Measurements from ENCODE around the gene MMAA. TPM values are rescaled to one million over a fixed set of nuclear protein-coding genes. Genes with fewer than 3 reads are reported as not detected.
"Not testable (repeated sequence)": the region's sequence is repeated elsewhere in the genome, so short reads cannot be mapped to it uniquely, and the experiment has no call there.

Gene MMAA
- total RNA-seq, 1 donor from 2014 or later, result 5.6 TPM

- TF ChIP-seq CTCF (conservative IDR thresholded peaks at IDR 0.05; ENCODE audit: low read depth, low read length), result no peak
- no peak overlapping the region for H3K4me3 ChIP-seq (ENCODE audit: low read depth, low read length)
- no peak for DNase-seq (ENCODE audit: low read depth)
These were observed 20.1 kb downstream of the MMAA start for GRCh38 chr4:145639186-145639698.

GRCh38 chr4:145640236-145640635, 21.1 kb downstream of the MMAA start:
- not testable (repeated sequence) for DNase-seq (ENCODE audit: low read depth); H3K4me3 ChIP-seq (ENCODE audit: low read depth, low read length)

GRCh38 chr4:145643295-145643694, 24.1 kb downstream of the MMAA start:
- TF ChIP-seq CTCF (conservative IDR thresholded peaks at IDR 0.05; ENCODE audit: low read depth, low read length), result no peak
- no peak for DNase-seq (ENCODE audit: low read depth)
- H3K4me3 ChIP-seq (ENCODE audit: low read depth, low read length), result no peak overlapping the region

DNA sequence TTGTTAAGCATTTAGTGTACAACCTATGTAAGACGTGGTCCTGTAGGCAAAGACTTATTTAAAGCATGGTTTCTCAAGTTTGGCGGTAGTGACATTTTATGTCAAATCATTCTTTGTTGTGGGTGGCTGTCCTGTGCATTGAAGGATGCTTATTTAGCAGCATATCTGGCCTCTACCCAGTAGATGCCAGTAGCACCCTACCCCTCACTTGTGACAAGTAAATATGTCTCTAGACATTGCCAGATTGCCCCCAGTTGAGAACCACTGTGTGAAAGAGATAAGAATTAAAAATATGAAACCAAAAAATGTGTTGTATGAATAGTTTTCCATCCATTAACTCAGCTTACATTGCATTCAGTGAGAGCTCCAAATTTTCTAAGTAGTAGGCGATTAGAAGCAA, 25.5 kb downstream of the MMAA start:
- DNase-seq (ENCODE audit: low read depth), result no peak
- TF ChIP-seq CTCF (conservative IDR thresholded peaks at IDR 0.05; ENCODE audit: low read depth, low read length), result peak; percentile 21
- H3K4me3 ChIP-seq (ENCODE audit: low read depth, low read length), result no peak overlapping the region

- H3K4me3 ChIP-seq (ENCODE audit: low read depth, low read length), result no peak overlapping the region
- DNase-seq (ENCODE audit: low read depth), result no peak
- TF ChIP-seq CTCF (conservative IDR thresholded peaks at IDR 0.05; ENCODE audit: low read depth, low read length), result no peak
These were observed 37.0 kb downstream of the MMAA start for GRCh38 chr4:145656156-145656555.

DNA sequence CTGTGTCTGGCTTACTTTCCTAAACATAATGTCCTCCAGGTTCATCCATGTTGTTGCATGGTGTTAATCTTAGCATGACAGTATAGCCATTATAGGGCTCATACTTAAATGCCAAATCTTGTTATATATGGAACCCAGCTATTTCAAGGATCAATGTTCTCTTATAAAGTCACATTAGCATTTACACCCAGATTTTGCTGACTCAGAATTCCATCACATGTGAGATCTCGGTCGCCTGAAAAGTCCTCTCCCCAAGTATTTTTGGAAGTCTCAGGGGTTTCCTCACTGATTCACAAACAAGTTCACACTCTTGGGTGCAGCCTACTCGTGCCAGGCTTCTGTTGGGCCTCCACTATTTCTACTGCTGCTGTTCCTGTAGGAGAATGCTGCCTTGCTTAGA, 40.9 kb downstream of the MMAA start:
- TF ChIP-seq CTCF (conservative IDR thresholded peaks at IDR 0.05; ENCODE audit: low read depth, low read length), result no peak
- DNase-seq (ENCODE audit: low read depth), result no peak
- H3K4me3 ChIP-seq (ENCODE audit: low read depth, low read length), result no peak overlapping the region

DNA sequence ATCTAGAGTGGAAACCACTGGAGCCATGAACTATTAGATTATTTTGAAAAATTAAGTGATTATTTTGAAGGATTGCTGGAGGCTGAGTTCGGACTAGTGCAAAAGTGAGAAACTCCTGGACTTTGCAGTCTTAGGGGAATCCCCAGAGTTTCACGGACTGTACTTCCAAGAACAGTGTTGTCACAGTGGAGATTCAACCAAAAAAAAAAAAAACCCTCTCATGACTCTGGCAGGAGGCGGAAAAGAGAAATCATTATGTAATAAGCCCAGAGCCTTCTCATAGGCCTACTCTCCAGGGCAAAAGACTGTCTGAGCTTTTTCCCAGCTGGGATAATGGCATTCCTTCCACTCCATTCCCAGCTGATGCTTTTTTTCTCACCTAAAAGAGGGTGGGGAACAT, 44.0 kb downstream of the MMAA start:
- DNase-seq (ENCODE audit: low read depth), result no peak
- TF ChIP-seq CTCF (conservative IDR thresholded peaks at IDR 0.05; ENCODE audit: low read depth, low read length), result no peak
- no peak overlapping the region for H3K4me3 ChIP-seq (ENCODE audit: low read depth, low read length)

Measured in epithelial cell of proximal tubule (primary cell).